Activated CD8-positive, alpha-beta memory T cell treated with anti-CD3 and anti-CD28 coated beads, Interleukin-2, amount 50 U/mL, for 24 hours (primary cell): ENCODE results near the gene SYNGR4.

ENCODE experiments used
- DNase-seq: peaks from one replicate; pipeline ENCODE4 v3.0.0-alpha.2; 2020; ENCODE audit errors: extremely low read depth

The SYNGR4 gene

GRCh38 chr19:48396016-48396823 is 32.1 kb downstream of the SYNGR4 start:
- no peak for DNase-seq

GRCh38 chr19:48396824-48397176 is 32.6 kb downstream of the SYNGR4 start:
- no peak for DNase-seq

GRCh38 chr19:48397263-48398101 is 33.3 kb downstream of the SYNGR4 start:
- DNase-seq = no peak

GRCh38 chr19:48398102-48398374 is 33.9 kb downstream of the SYNGR4 start:
- no peak for DNase-seq

GRCh38 chr19:48398375-48399235 is 34.4 kb downstream of the SYNGR4 start:
- DNase-seq = peak; percentile 66

GRCh38 chr19:48400018-48400742 is 36.0 kb downstream of the SYNGR4 start:
- no peak for DNase-seq

GRCh38 chr19:48401287-48401686 is 37.1 kb downstream of the SYNGR4 start:
- no peak for DNase-seq

GRCh38 chr19:48403606-48404005 is 39.4 kb downstream of the SYNGR4 start:
- no peak for DNase-seq

GRCh38 chr19:48405010-48405659 is 41.0 kb downstream of the SYNGR4 start:
- DNase-seq = no peak

GRCh38 chr19:48405850-48406249 is 41.7 kb downstream of the SYNGR4 start:
- DNase-seq = no peak

GRCh38 chr19:48413879-48414587 is 49.9 kb downstream of the SYNGR4 start:
- no peak for DNase-seq

GRCh38 chr19:48415395-48415794 is 51.2 kb downstream of the SYNGR4 start:
- DNase-seq = no peak

GRCh38 chr19:48415806-48416221 is 51.6 kb downstream of the SYNGR4 start:
- no peak for DNase-seq

GRCh38 chr19:48417421-48417820 is 53.3 kb downstream of the SYNGR4 start:
- DNase-seq = no peak

- DNase-seq = no peak
Observed at GRCh38 chr19:48418317-48419064, 54.3 kb downstream of the SYNGR4 start.

GRCh38 chr19:48419158-48419920 is 55.2 kb downstream of the SYNGR4 start:
- DNase-seq = peak; percentile 33

GRCh38 chr19:48421548-48421947 is 57.4 kb downstream of the SYNGR4 start:
- no peak for DNase-seq

- no peak for DNase-seq
Observed at GRCh38 chr19:48424694-48425219, 60.6 kb downstream of the SYNGR4 start.
